Measurements from ENCODE around the gene ANKRD52. TPM values are rescaled to one million over a fixed set of nuclear protein-coding genes. Genes with fewer than 3 reads are reported as not detected.
A peak's percentile ranks its signal among the peaks of the same experiment; 100 is the strongest.

The ANKRD52 gene
- 12.9 TPM for polyA plus RNA-seq (2013, experiment 1 of 2)
- polyA plus RNA-seq (2013, experiment 2 of 2), result 14.3 TPM

GRCh38 chr12:56258068-56258819, at the start of gene ANKRD52:
ANKRD52 (minus strand) TSS chr12:56258384; CDS start chr12:56258269, 115 bp downstream.
- peak within 1 kb of the TSS; percentile 98 for H3K4me3 ChIP-seq (ENCODE audit: low read length)
- H3K4me1 ChIP-seq (ENCODE audit: insufficient read depth, low read length), result peaks cover 18% of the 10 kb centered on the region
- 1% methylated on average over 77 of the region's 78 CpGs for WGBS
- peak within 1 kb of the TSS; percentile 37; the same call in 1 of the 2 replicates for H3K27ac ChIP-seq (ENCODE audit: low read depth, low read length)
- peak within 1 kb of the TSS; percentile 87 for H3K9ac ChIP-seq (ENCODE audit: low read depth, low read length)
- H3K36me3 ChIP-seq (ENCODE audit: insufficient read depth, low read length), result peaks cover 35% of the 10 kb centered on the region
- no peaks in the 10 kb centered on the region for H3K27me3 ChIP-seq (ENCODE audit: insufficient read depth, low read length)
- H3K9me3 ChIP-seq (ENCODE audit: insufficient read depth, low read depth, low read length), result no peaks in the 10 kb centered on the region

- Histone ChIP-seq H3K9ac (ENCODE audit: low read depth, low read length) (no peak overlapping the region), H3K4me1 (ENCODE audit: insufficient read depth, low read length) (no peaks in the 10 kb centered on the region), H3K36me3 (ENCODE audit: insufficient read depth, low read length) (peaks cover 71% of the 10 kb centered on the region), H3K4me3 (ENCODE audit: low read length) (no peak overlapping the region), H3K27me3 (ENCODE audit: insufficient read depth, low read length) (no peaks in the 10 kb centered on the region), H3K9me3 (ENCODE audit: insufficient read depth, low read depth, low read length) (no peaks in the 10 kb centered on the region), H3K27ac (ENCODE audit: low read depth, low read length) (no peak overlapping the region)
- 98% methylated on average over 6 of the region's 7 CpGs for WGBS
Measured at GRCh38 chr12:56307221-56307965, 49.2 kb upstream of the ANKRD52 start.

- H3K9me3 ChIP-seq (ENCODE audit: insufficient read depth, low read depth, low read length), result no peaks in the 10 kb centered on the region
- no peak overlapping the region for H3K4me3 ChIP-seq (ENCODE audit: low read length)
- H3K36me3 ChIP-seq (ENCODE audit: insufficient read depth, low read length), result peaks cover 59% of the 10 kb centered on the region
- no peak overlapping the region for H3K27ac ChIP-seq (ENCODE audit: low read depth, low read length)
- H3K4me1 ChIP-seq (ENCODE audit: insufficient read depth, low read length), result peaks cover 8% of the 10 kb centered on the region; the same call in 1 of the 2 replicates
- no peaks in the 10 kb centered on the region for H3K27me3 ChIP-seq (ENCODE audit: insufficient read depth, low read length)
- no peak overlapping the region for H3K9ac ChIP-seq (ENCODE audit: low read depth, low read length)
- 95% methylated on average over 6 of the region's 8 CpGs for WGBS
Measured at GRCh38 chr12:56304872-56305590, 46.8 kb upstream of the ANKRD52 start.

- no peak overlapping the region for H3K9ac ChIP-seq (ENCODE audit: low read depth, low read length)
- 92% methylated on average over 3 of the region's 3 CpGs for WGBS
Measured at GRCh38 chr12:56304276-56304675, 46.1 kb upstream of the ANKRD52 start.

GRCh38 chr12:56300644-56301464, 42.7 kb upstream of the ANKRD52 start:
- no peaks in the 10 kb centered on the region for H3K27me3 ChIP-seq (ENCODE audit: insufficient read depth, low read length)
- WGBS, result 63% methylated on average over 21 of the region's 21 CpGs
- H3K9ac ChIP-seq (ENCODE audit: low read depth, low read length), result peak overlapping the region; percentile 70
- H3K27ac ChIP-seq (ENCODE audit: low read depth, low read length), result peak overlapping the region; percentile 85
- H3K36me3 ChIP-seq (ENCODE audit: insufficient read depth, low read length), result peaks cover 40% of the 10 kb centered on the region
- H3K4me1 ChIP-seq (ENCODE audit: insufficient read depth, low read length), result peaks cover 14% of the 10 kb centered on the region
- H3K9me3 ChIP-seq (ENCODE audit: insufficient read depth, low read depth, low read length), result no peaks in the 10 kb centered on the region
- peak overlapping the region; percentile 97 for H3K4me3 ChIP-seq (ENCODE audit: low read length)

More at GRCh38 chr12:56304276-56304675, 46.1 kb upstream of the ANKRD52 start:
- Histone ChIP-seq H3K27me3 (ENCODE audit: insufficient read depth, low read length) (no peaks in the 10 kb centered on the region), H3K9me3 (ENCODE audit: insufficient read depth, low read depth, low read length) (no peaks in the 10 kb centered on the region), H3K36me3 (ENCODE audit: insufficient read depth, low read length) (peaks cover 54% of the 10 kb centered on the region), H3K4me1 (ENCODE audit: insufficient read depth, low read length) (peaks cover 9% of the 10 kb centered on the region), H3K4me3 (ENCODE audit: low read length) (no peak overlapping the region), H3K27ac (ENCODE audit: low read depth, low read length) (no peak overlapping the region)

- peak within 1 kb of the TSS; percentile 87 for H3K9ac ChIP-seq (ENCODE audit: low read depth, low read length)
- H3K9me3 ChIP-seq (ENCODE audit: insufficient read depth, low read depth, low read length), result no peaks in the 10 kb centered on the region
- H3K4me3 ChIP-seq (ENCODE audit: low read length), result peak within 1 kb of the TSS; percentile 97
- H3K36me3 ChIP-seq (ENCODE audit: insufficient read depth, low read length), result peaks cover 32% of the 10 kb centered on the region
- peaks cover 14% of the 10 kb centered on the region for H3K4me1 ChIP-seq (ENCODE audit: insufficient read depth, low read length)
- H3K27ac ChIP-seq (ENCODE audit: low read depth, low read length), result peak within 1 kb of the TSS; percentile 85
- under 1% methylated on average over 60 of the region's 63 CpGs for WGBS
- H3K27me3 ChIP-seq (ENCODE audit: insufficient read depth, low read length), result no peaks in the 10 kb centered on the region
Measured at GRCh38 chr12:56299853-56300643, 41.9 kb upstream of the ANKRD52 start, which contains the start of gene CS. CS (minus strand) TSS chr12:56300330; CDS start chr12:56300201, 129 bp downstream.

- peaks cover 30% of the 10 kb centered on the region for H3K36me3 ChIP-seq (ENCODE audit: insufficient read depth, low read length)
- no peaks in the 10 kb centered on the region for H3K9me3 ChIP-seq (ENCODE audit: insufficient read depth, low read depth, low read length)
- peaks cover 14% of the 10 kb centered on the region for H3K4me1 ChIP-seq (ENCODE audit: insufficient read depth, low read length)
- 12% methylated on average over 10 of the region's 10 CpGs for WGBS
- peak overlapping the region; percentile 87 for H3K9ac ChIP-seq (ENCODE audit: low read depth, low read length)
- H3K27ac ChIP-seq (ENCODE audit: low read depth, low read length), result peak overlapping the region; percentile 70
- peak overlapping the region; percentile 97 for H3K4me3 ChIP-seq (ENCODE audit: low read length)
- no peaks in the 10 kb centered on the region for H3K27me3 ChIP-seq (ENCODE audit: insufficient read depth, low read length)
Measured at GRCh38 chr12:56299308-56299852, 41.2 kb upstream of the ANKRD52 start.

GRCh38 chr12:56298828-56299227, 40.6 kb upstream of the ANKRD52 start:
- no peaks in the 10 kb centered on the region for H3K27me3 ChIP-seq (ENCODE audit: insufficient read depth, low read length)
- H3K9ac ChIP-seq (ENCODE audit: low read depth, low read length), result peak overlapping the region; percentile 87
- H3K27ac ChIP-seq (ENCODE audit: low read depth, low read length), result no peak overlapping the region
- 88% methylated on average over 5 of the region's 5 CpGs for WGBS
- H3K36me3 ChIP-seq (ENCODE audit: insufficient read depth, low read length), result peaks cover 25% of the 10 kb centered on the region
- no peaks in the 10 kb centered on the region for H3K9me3 ChIP-seq (ENCODE audit: insufficient read depth, low read depth, low read length)
- H3K4me1 ChIP-seq (ENCODE audit: insufficient read depth, low read length), result peaks cover 14% of the 10 kb centered on the region
- peak overlapping the region; percentile 97 for H3K4me3 ChIP-seq (ENCODE audit: low read length)

GRCh38 chr12:56297400-56297799, 39.2 kb upstream of the ANKRD52 start:
- no peaks in the 10 kb centered on the region for H3K9me3 ChIP-seq (ENCODE audit: insufficient read depth, low read depth, low read length)
- H3K27me3 ChIP-seq (ENCODE audit: insufficient read depth, low read length), result no peaks in the 10 kb centered on the region
- peaks cover 14% of the 10 kb centered on the region for H3K4me1 ChIP-seq (ENCODE audit: insufficient read depth, low read length)
- H3K4me3 ChIP-seq (ENCODE audit: low read length), result no peak overlapping the region
- H3K9ac ChIP-seq (ENCODE audit: low read depth, low read length), result no peak overlapping the region
- H3K36me3 ChIP-seq (ENCODE audit: insufficient read depth, low read length), result peaks cover 25% of the 10 kb centered on the region
- H3K27ac ChIP-seq (ENCODE audit: low read depth, low read length), result no peak overlapping the region
- 95% methylated on average over 8 of the region's 8 CpGs for WGBS
